Left hindlimb (tissue), 1 donor: ENCODE results near the gene SYT9.

ENCODE experiments used
- DNase-seq: peaks from one replicate; pipeline ENCODE4 v3.0.0-alpha.2; 2018

The SYT9 gene

DNA sequence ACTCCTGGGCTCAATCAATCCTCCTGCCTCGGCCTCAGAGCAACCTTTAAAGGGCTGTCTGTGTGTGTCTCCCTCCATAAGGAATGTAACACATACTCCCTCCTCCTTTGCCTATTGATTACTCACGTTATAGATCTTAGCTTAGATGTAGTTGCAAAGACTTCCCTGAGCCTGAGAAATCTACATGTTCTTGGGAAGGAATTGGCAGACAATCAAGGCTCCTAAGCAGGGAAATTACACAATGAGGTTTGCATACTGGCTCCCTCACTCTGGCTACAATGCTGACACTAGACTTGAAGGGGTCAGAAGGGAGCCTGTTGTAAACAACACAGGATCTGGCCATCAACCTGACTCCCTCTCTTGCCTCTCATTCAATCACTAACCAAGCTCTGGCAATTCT lies 228.4 kb downstream of the SYT9 start:
- no peak for DNase-seq

DNA sequence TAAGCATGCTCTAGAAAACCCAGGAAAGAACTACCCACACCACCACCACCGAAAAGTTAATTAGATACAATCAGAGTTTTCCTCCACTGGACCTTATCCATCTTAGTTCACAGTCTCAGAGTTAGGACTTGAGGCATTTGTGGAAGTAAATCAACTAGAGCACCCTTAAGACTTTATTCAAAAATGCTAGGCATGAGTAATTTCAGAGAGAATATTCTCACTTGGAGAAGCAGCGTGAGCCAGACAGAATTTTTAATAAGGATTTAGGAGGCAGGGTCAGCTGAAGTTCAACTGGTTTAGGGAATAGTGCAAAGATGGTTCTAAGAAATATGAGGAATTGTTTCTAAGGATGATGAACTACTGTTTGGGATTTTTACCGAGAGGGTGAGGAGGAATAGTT lies 232.4 kb downstream of the SYT9 start:
- no peak for DNase-seq

DNA sequence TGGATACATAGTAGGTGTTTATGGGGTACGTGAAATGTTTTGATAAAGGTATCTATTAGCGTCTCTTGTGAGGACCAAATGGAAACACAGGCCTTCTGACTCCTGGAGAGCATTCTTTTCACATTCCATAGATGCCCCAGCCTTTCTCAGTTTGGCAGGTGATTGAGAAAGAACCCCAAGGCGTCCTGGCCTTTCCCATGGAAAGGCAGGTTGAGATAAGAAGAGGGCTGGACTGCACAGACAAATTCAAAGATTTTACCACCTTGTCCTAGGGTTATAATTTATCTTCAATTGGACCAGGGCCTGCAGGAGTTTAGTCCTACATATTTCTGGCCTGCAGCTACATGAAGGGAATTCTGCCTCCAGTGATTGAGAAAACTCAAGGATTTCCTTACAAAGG lies 232.9 kb downstream of the SYT9 start:
- no peak for DNase-seq

DNA sequence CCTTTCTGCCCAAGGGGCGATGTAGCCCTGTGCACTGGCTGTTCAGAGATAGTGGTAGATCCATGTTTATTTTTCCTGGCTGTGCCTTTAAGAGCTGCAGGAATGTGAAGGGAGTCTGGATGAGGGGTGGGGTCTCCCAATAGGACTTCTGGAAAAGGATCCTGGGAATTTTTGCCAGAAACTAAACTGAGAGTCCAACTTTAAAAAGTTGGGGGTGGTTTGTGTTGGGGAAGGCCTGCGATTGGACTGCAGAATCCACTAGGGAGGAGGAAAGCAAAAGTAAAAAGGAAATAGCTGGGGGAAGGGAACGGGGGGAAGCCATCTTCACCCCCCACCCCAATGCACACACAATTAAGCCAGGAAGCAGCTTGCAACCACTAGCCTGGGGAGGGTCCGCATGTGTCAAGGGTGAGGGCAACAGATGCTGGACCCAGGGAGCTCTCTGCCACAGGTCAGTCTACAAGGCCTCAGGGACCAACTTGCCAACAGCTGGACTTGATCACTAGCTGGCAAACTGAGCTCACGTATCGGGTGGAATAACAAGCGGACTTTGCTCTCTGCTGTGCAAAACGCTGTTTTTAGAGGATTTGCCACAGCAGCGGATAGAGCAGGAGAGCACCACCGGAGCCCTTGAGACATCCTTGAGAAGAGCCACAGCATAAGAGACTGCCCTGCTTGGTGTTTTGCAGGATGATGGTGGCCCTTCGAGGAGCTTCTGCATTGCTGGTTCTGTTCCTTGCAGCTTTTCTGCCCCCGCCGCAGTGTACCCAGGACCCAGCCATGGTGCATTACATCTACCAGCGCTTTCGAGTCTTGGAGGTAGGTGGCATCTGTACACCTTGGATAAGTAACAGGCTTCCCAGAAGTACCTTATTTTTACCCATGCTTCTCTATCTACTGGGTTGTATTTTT lies 233.7 kb downstream of the SYT9 start, which contains the start of gene OLFML1:
Gene OLFML1 (plus strand): TSS at position 321 of the 912 bp plus-strand sequence. CDS start 370 bp downstream, at position 691.
- DNase-seq, result peak; percentile 76

DNA sequence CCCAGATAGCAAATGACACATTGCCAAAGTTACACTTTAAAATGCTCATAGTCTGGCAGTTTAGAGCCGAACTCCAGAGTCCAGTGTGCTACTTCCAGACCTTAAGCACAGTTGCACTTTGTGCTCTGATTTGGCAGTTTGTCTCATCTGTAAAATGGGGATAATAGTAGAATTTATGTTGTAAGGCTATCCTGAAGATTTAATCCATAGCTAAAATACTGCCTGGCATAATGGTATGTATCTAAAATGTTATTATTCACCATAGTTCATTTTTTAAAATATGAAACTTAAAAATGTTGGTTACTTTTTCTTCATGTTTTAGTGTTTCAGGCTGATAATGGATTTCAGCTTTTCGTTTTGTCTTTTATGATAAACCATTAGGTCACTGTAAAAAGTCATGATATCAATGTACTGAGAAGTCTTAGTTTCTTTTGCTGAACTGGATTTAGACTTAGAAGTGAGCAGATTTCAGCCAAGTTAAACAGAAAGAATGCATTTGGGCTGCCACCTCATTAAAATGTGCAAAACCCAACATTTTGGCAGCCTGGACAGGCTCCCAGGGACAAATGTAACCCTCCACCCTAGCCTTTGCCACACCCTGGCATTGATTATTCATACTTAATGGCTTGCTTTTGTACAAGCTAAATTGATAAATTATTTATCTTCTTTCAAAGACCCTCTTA lies 234.5 kb downstream of the SYT9 start:
- DNase-seq, result no peak

DNA sequence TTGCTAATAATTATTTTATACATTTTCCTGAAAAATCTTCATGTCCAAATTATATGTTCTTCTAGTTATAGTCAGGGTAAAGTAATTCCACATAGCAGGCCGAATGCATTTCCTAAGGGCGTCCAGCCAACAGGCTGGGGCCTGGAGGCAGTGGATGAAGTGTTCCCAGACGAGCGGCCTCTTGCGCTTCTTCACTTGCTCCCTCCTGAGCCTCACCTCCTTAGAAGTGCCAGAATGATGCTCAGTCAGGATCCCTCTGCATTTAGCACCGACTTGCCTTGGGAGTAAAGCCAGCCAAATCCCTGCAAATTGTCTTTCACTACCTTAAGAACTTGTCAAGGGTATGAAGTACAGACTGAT lies 235.1 kb downstream of the SYT9 start:
- DNase-seq, result peak; percentile 72

DNA sequence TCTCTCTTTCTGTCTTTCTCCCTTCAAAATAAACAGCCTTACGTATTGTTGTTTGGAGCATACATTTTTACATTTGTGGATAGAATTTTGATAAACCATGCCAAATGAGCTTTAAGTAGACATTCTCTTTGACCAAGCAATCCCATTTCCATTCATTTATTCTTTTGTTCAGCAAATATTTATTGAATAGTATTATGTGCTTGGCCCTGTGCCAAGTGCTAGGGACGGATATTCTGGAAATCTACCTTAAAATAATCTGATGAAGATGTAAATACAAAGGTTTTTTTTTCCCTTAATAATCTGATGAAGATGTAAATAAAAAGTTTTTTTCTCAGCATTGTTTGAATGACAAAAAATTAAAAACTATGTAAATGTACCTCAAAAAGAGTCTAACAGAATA lies 235.7 kb downstream of the SYT9 start:
- no peak for DNase-seq

DNA sequence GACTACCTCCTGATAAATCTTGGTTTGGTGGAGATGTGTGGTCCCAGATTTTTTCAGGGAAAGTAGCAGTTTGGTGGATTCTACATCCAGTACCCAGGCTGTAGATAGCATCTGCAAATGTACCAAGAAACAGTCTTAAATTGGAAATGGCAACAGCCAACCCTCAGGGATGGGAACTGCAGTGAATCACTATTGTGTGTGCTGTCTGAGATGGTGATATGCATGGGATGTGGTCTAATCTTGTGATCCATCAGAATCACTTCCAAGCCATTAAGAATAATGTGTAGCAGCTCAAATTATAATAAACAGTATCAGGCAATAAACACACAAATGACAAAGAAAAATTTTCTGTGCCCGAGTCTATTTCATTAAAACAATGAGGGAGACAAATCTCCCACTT lies 237.0 kb downstream of the SYT9 start:
- DNase-seq, result no peak

DNA sequence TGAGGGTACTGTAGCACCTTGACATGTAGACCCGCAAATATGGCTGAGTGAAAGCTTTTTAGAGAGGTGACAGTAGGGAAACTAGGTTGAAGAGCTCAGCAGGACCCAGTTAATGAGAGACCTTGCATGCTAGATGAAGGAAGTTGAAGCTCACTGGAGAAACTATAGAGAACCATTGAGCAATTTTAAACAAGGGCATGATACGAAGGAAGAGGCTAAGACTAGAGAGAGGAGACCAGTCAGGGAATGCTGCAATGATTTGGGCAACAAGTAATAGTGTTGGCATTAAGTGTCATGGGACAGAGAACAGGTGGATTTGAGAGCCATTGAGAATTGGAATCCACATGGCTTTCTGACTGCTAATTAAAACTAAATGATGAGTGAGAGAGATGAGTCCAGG lies 237.7 kb downstream of the SYT9 start:
- DNase-seq, result no peak

DNA sequence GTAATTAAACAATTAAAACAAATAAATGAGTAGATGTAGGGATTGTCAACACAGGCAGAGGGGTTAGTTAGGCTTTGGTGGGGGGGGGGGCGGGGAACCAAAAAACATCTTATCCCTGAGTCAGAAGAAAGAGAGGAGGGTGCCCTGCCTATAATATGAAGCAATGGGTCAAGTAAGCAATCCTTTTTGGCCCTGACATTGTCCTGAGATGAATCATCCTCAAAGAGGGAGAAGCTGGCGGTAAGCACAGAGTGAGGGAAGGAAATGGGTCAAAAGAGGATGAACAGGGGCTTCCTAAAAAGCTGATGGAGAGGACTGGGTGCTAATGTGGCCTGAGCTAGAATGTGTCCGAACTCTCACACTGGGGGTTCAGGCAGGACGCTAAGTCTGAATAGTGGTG lies 238.3 kb downstream of the SYT9 start:
- DNase-seq, result no peak

DNA sequence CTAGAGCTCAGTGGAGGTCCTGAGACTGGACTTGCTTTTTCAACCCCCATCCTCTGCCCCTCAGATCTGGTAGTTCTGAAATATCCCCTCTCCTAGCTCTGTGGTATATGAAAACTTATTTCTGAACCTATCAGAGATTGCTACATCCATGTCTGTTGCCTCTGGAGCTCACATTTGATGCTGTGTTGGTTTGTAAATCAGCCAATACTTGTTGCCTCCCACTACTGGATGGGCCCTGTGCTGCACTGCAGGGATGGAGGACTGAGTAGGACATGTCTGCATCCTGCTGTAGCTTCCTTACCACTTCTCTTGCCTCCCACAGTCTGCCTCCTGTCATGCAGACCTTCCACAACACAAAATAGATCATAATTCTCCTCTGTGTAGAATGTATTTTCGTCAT lies 238.8 kb downstream of the SYT9 start:
- no peak for DNase-seq

DNA sequence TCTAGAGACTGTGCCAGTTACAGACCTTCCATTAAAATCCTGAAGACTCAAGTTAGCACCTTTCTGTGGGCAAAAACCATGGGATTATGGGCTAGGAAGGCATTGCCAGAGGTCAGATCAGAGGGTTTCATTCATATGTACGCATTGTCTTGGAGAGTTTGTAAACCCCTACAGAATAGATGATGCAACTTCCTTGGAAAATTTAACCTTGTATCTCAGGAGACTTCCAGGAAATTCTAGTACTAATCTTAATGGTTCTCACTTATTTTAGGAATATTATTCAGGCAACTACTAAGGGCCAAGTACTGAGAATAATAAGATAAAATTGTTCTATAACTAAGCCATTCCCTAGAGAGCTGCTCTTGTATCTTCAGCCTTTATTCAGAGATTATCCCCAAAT lies 240.5 kb downstream of the SYT9 start:
- no peak for DNase-seq

DNA sequence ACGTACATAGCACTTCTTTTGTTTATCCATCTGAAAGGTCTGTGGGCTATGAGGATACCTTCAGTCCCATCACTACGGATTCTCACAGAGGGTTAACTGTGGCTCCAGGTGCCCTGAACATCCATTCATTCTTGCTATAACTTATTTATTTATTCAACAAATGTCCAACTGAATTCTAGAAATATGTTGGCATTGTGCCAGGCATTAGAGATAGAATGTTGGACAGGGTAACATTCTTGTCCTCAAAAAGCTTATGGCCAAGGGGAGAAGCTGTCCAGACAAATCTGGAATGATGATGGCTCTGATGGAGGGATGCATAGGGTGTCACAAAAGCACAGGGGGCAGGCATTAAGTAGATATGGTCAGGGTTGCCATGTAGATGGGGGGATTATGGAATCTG lies 242.0 kb downstream of the SYT9 start:
- no peak for DNase-seq

DNA sequence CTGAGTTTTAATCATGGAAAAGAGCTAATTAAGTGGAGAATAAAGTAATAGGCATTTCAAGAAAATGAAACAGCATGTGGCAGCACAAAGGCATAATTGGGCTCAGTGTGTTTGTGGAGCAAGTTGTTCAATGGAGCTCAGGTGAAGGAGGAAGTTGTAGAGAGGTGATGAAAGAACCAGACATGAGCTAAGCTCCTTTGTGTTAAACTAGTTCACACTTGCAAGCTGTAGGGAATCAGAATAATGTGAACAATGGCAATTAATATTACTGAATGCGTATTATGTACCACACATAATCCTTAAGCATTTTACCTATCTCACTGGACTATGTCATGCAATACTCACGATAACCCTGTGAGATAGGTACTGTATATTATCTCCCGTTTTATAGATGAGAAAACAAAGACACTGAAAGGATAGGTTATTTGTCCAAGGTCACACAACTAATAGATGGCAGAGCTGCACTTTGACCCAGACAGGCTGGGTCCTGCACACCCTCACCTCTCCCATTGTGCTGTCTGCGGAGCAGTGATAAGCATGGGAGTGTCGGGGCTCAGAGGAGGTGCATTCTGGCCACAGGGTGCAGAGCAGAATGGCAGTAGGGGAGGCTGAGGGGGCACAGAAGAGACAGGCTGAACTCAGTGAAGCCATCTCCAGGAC lies 242.5 kb downstream of the SYT9 start:
- no peak for DNase-seq

DNA sequence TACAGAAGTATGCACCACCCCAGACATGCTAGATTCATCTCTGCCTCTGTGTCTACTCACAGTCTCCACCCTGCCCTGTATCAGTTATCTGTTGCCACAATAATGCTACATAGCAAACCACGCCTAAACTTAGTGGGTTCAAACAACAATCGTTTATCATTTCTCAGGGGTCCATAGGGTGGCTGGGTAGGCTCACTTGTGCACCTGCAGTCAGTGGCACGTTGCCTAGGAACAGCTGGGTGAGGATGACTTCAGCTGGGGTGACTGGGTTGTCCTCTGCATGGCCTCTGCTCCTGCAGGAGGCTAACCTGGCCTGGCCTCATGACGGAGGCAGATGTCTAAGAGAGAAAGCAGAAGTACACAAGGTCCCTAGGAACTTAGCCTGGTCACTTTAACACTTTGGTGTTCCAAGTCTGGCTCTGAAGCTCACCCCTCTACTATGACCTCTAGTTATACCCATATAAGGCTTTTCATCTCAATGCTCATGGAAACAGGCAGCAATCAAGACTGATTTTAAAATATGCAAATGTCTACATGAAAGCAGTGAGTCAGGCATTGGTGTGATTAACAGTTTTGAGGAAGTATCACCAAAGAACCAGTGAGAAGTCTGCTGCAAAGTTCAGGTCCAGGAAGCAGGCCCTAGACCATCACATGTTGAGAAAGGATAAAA lies 244.3 kb downstream of the SYT9 start:
- no peak for DNase-seq

DNA sequence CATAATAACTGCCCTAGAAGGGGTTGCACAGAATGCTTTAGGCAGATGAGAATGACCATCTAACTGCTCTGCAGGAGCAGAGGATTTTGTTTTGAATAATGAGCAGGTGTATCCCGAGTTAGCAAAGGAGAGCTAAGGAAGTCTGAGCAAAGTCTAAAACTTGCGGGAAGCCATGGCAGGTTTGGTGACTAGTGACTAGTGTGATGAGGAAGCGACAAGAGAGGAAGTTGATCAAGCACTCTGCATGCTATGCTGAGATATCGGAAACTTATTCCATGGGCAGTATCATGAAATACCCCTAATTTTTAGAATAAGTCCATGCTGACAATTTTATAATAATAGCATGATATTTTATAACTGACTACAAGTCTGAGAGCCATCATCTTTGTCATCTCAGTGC lies 246.5 kb downstream of the SYT9 start:
- DNase-seq, result no peak

DNA sequence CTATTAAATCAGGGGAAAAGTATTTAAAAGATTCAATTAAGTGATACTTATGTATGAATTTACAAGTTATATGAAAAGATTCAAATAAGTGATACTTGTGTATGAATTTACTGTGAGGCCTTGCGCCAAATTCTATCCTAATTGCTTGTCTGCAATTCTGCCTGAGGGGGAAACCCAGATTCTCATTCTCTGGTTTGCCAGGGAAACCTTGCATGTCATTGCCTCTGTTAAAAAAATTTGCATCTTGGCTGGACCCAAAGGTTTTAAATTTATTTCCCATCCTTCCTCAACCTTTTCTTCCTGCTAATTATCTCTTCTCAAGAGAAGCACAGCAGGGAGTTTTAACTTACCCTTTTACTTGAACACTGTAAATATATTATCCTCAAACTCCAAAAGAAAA lies 247.4 kb downstream of the SYT9 start:
- DNase-seq, result no peak

DNA sequence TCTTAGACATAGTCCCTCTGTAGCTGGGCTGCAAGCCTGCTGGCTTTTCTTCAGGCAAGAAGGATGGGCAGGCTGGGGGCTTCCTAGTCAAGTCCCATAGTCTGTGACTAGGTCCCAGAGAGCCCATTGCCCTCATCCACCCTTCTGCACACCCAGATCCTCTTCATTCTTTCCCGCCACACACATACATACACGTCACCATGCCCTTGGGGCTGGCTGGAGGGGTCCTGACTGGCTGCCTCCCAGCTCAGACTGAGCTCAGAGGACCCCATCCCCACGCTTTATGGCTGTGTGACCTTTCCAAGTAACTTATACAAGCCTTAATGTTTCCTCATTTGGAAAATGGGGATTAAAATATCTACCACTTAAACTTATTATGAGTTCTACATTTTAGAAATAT lies 248.5 kb downstream of the SYT9 start:
- DNase-seq, result no peak

DNA sequence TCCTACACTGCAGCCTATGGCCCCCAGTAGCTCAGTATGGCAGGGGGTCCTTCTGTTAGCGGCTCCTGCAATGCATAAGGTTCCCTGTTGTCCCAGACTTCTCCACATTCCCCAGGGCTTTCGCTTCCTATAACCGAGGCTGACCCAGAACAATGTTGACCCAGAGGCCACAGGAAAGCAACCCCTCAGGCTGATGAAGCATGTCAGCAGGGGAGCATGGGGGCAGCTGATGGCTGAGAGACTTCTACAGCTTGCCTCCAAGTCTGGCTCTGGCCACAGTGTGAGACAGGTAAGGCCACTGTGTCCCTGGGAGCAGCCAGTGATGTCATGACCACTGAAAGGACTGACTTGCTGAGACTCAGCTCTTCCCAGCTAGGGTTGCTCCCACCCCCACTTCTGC lies 249.5 kb downstream of the SYT9 start:
- DNase-seq, result no peak

DNA sequence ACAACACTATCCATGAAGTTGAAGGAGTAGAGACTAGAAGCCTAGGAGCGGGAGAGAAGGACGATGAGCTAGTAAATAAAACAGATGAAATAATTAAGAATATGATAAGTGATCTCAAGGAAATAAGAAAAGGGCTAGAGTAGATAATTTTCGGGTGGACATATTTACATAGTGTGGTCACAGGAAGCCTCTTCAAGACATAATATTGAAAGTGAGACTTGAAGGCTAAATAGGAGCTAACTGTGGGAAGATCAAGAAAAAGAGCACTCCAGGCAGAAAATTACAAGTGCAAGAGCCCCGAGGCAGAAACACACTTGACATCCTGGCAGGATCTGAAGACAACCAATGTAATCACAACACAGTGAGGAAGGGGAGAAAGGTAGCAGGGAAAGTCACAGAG lies 250.2 kb downstream of the SYT9 start:
- DNase-seq, result no peak

DNA sequence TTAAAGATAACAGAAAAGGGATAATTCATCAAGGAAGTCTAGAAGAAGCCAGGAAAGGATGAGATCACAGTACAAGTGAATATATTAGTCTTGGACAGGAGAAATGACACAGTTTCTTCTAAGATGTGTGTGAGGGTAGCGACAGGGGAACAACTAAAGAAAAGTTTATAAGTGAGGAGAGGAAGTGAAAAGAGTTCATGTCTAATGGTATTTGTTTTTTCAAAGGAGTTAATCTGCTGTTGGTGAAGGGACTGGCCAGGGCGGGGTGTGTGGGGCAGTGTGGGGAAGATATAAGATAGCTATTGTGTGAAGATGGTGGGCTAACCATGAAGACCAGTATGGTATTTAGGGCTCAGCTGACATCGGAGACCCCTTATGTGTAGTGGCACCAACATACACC lies 254.5 kb downstream of the SYT9 start:
- no peak for DNase-seq

DNA sequence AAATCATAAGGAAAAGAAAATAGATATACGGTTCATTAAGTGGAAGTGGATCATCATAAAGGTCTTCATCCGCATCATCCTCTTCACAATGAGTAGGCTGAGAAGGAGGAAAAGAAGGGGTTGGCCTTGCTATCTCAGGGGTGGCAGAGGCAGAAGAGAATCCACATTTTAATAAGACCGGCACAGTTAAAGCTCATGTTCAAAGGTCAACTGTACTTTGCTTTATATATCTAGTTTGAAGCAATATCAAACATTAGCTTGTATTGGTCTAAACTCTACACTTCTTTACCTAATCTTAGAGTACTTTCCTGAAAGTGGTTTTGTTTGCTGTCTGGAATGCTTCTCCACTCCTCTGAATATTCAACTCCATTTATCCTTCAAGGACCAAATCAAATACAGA lies 256.4 kb downstream of the SYT9 start:
- no peak for DNase-seq

DNA sequence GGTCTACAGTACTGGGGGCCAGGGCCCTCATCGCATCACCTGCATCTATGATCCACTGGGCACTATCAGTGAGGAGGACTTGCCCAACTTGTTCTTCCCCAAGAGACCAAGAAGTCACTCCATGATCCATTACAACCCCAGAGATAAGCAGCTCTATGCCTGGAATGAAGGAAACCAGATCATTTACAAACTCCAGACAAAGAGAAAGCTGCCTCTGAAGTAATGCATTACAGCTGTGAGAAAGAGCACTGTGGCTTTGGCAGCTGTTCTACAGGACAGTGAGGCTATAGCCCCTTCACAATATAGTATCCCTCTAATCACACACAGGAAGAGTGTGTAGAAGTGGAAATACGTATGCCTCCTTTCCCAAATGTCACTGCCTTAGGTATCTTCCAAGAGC lies 258.3 kb downstream of the SYT9 start:
- no peak for DNase-seq
